Progenitor cell of endocrine pancreas (in vitro differentiated cells): ENCODE measurements around the gene TNFRSF14. TPM values are rescaled to one million over a fixed set of nuclear protein-coding genes. Genes with fewer than 3 reads are reported as not detected.

Source experiments
- DNase-seq: peaks from one replicate; pipeline ENCODE4 v3.0.0; 2021; ENCODE audit warnings: low spot score; ENCODE audit not compliant: unreplicated experiment
- H3K27ac Mint-ChIP-seq: 2 replicates; pipeline ENCODE4 v1.8.0; 2021; ENCODE audit warnings: mild to moderate bottlenecking, moderate library complexity, mixed read lengths
- H3K27me3 Mint-ChIP-seq: 2 replicates; pipeline ENCODE4 v1.8.0; 2021; ENCODE audit warnings: mixed read lengths
- H3K36me3 Mint-ChIP-seq: 2 replicates; pipeline ENCODE4 v1.8.0; 2022; ENCODE audit warnings: mixed read lengths; ENCODE audit not compliant: insufficient read depth
- H3K4me1 Mint-ChIP-seq: 2 replicates; pipeline ENCODE4 v1.8.0; 2021; ENCODE audit warnings: low read depth, mixed read lengths
- H3K4me3 Mint-ChIP-seq: 2 replicates; pipeline ENCODE4 v1.8.0; 2021; ENCODE audit warnings: low read depth, mild to moderate bottlenecking, moderate library complexity, mixed read lengths
- H3K9me3 Mint-ChIP-seq: 2 replicates; pipeline ENCODE4 v1.8.0; 2021; ENCODE audit warnings: low read depth, mixed read lengths
- CTCF ChIP-seq: fragments of 200-600 bp; sonication (generic); IDR thresholded peaks from one replicate; pipeline ENCODE4 v1.5.0; 2021; ENCODE audit warnings: antibody characterized with exemption, mild to moderate bottlenecking; ENCODE audit not compliant: unreplicated experiment
- total RNA-seq: library from RNA; stranded (reverse); gene quantifications from 2 replicates; pipeline ENCODE4 v1.2.1, GENCODE V29; 2021

TNFRSF14 gene
- total RNA-seq, 1 donor from 2014 or later: 0.41 TPM

- Mint-ChIP-seq H3K4me1 (no peaks in the 10 kb centered on the region), H3K4me3 (no peak overlapping the region), H3K36me3 (peaks cover 7% of the 10 kb centered on the region), H3K27ac (no peak overlapping the region), H3K27me3 (peaks cover 7% of the 10 kb centered on the region), H3K9me3 (peaks cover 5% of the 10 kb centered on the region)
- DNase-seq: no peak
- no peak for TF ChIP-seq CTCF
Observed at GRCh38 chr1:2594001-2594640, 38.0 kb downstream of the TNFRSF14 start.

DNA sequence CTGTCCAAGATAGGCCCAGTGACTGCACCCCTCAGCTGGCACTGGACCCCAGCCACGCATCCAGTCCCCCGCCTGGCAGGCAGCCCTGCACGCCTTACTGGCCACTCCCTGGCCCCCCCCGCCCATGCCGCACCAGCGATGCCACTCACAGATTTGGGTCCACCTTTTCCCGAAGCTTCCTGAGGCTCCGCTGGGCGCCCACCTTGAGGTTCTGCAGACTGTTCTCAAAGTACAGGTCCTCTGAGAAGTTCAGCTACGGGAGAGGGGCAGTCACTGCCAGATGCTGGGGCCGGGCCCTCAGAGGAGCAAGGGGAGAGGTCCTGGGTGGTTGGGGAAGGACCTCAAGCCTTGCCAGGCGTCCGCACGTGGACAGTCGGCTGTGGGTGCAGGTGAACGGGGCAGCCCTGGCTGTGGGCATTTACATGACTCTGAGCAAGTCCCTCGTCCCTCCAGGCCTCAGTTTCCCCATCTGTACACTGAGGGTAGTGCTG, 38.5 kb downstream of the TNFRSF14 start:
- H3K4me3 Mint-ChIP-seq: no peak overlapping the region
- H3K36me3 Mint-ChIP-seq: peaks cover 5% of the 10 kb centered on the region
- H3K27me3 Mint-ChIP-seq: peaks cover 7% of the 10 kb centered on the region
- no peak overlapping the region for H3K27ac Mint-ChIP-seq
- no peaks in the 10 kb centered on the region for H3K4me1 Mint-ChIP-seq
- TF ChIP-seq CTCF: no peak
- DNase-seq: no peak
- H3K9me3 Mint-ChIP-seq: peaks cover 5% of the 10 kb centered on the region

GRCh38 chr1:2595261-2595811, 39.2 kb downstream of the TNFRSF14 start:
- Mint-ChIP-seq H3K27ac (no peak overlapping the region), H3K36me3 (peaks cover 5% of the 10 kb centered on the region), H3K4me3 (no peak overlapping the region), H3K9me3 (peaks cover 5% of the 10 kb centered on the region), H3K27me3 (peaks cover 7% of the 10 kb centered on the region), H3K4me1 (no peaks in the 10 kb centered on the region)
- TF ChIP-seq CTCF: no peak
- DNase-seq: no peak

DNA sequence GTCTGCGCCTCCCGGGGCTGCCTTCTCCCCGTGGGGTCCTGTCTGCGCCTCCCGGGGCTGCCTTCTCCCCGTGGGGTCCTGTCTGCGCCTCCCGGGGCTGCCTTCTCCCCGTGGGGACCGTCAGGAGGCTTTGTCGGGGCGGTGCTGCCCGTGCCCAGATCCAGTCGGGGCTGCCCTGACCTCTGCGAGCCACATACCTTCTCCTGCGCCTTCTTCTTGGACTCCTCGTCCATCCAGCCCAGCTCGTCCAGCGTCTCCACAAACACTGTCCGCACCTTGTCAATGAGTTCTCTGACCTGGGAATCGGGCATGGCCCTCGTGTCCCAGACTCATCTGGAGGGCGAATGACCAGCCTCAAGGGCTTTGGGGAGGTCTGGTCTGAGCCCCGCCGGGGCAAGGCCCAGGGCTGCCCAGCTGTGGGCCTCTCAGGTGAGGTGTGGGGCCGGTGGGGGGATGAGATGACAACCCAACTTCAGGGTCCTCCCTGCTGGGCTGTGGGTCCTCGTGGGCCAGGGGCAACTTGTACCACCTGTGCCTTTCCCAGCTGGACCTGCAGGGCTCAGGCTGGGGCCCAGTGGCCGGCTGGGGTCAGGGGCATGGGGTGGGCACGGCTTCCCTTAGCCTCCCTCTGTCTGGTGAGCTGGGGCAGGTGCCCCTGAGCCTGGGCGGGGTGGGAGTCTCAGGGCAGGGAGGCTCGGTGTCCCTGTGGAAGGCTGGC, 39.8 kb downstream of the TNFRSF14 start:
- no peak for TF ChIP-seq CTCF
- H3K36me3 Mint-ChIP-seq: peaks cover 4% of the 10 kb centered on the region
- H3K4me3 Mint-ChIP-seq: no peak overlapping the region
- H3K9me3 Mint-ChIP-seq: peaks cover 5% of the 10 kb centered on the region
- DNase-seq: no peak
- no peaks in the 10 kb centered on the region for H3K4me1 Mint-ChIP-seq
- H3K27ac Mint-ChIP-seq: no peak overlapping the region
- H3K27me3 Mint-ChIP-seq: peaks cover 10% of the 10 kb centered on the region

DNA sequence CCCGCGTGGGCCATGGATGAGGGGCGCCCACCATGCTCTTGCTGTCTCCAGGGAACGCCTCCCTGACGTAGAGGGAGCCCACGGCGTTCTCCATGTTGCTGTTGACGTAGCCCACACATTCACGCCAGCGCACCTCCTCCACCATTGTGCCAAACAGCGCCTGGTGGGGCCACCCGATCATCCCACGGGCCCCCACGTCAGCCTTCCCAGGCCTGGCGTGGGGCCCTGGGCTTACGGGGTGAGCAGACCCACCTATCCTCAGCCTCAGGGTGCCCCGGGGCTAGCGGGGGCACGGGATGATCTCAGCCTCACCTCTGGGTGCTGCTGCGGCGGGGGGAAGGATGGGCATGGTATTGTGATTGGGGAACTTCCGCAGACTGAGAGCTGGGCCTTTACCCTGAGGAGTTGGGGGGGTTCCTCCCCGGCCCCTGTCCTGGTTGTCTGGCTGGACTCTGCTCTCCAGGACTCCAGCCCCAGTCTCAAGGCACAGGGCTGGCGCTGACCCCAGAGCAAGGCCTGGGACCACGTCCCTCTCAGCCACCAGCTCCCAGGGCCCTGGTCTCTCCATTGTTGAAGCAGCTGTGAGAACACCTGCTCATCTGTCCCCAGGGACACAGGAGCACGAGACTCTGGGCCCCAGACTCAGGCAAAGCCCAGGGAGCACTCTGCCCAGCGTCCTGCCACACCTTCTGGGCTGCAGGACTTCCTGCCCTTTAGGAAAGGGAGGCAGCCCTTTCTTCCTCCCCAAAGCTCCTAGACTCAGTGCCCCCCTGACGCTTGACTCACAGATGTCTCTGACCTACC, 40.6 kb downstream of the TNFRSF14 start:
- Mint-ChIP-seq H3K27ac (no peak overlapping the region), H3K27me3 (peaks cover 18% of the 10 kb centered on the region), H3K4me1 (peaks cover 1% of the 10 kb centered on the region), H3K4me3 (no peak overlapping the region), H3K36me3 (peaks cover 2% of the 10 kb centered on the region), H3K9me3 (peaks cover 5% of the 10 kb centered on the region)
- no peak for DNase-seq
- TF ChIP-seq CTCF: no peak
